B cell (primary cell): Measurements from ENCODE around the gene PHF20. TPM values are rescaled to one million over a fixed set of nuclear protein-coding genes. Genes with fewer than 3 reads are reported as not detected.

Experiments
- ATAC-seq: fragments of 200-7000 bp; cut with Tn5 transposase; one replicate; pipeline ENCODE4 v1.10.0; 2021; ENCODE audit warnings: low read depth, mild to moderate bottlenecking, moderate number of reproducible peaks, moderate library complexity
- CTCF ChIA-PET: fragments of 350-600 bp; sonication (Branson Sonifier 250); formaldehyde crosslinking; loops from one replicate; lab custom pipeline; 2021; ENCODE audit warnings: antibody characterized with exemption, inconsistent platforms; lab: Charles Lee
- POLR2A ChIA-PET: fragments of 350-600 bp; sonication (Branson Sonifier 250); formaldehyde crosslinking; loops from one replicate; lab custom pipeline; 2021; ENCODE audit warnings: antibody characterized with exemption; lab: Charles Lee
- DNase-seq: peaks from one replicate; pipeline ENCODE4 v3.0.0; 2013
- H2AFZ ChIP-seq: 2 replicates; pipeline ENCODE4 v1.6.1; 2012; ENCODE audit warnings: mild to moderate bottlenecking, low read depth, low read length; ENCODE audit not compliant: insufficient read depth, poor library complexity, severe bottlenecking
- H3K27ac ChIP-seq, 2 donors: 1 replicate in 1 of 2; 2 replicates in 1 of 2; pipeline ENCODE4 v1.5.1; 2012 to 2013; ENCODE audit warnings: low read length in 2 of 2, mild to moderate bottlenecking in 2 of 2, moderate library complexity in 1 of 2
- H3K27me3 ChIP-seq, 4 experiments: fragments of 200-600 bp in 1 of 4; sonication (generic) in 1 of 4; replicated peaks in 1 of 4; 1 replicate in 2 of 4; 2 replicates in 2 of 4; pipeline versions ENCODE4 v1.6.1 to v1.7.0; 2013 to 2016; ENCODE audit warnings: low read length in 3 of 4, mild to moderate bottlenecking in 2 of 4, mixed read lengths in 1 of 4, moderate library complexity in 1 of 4; ENCODE audit not compliant: insufficient read depth in 4 of 4, control insufficient read depth in 3 of 4; ENCODE audit errors: control extremely low read depth in 1 of 4
- H3K36me3 ChIP-seq, 2 experiments: replicated peaks in 1 of 2; 1 replicate in 1 of 2; 2 replicates in 1 of 2; pipeline versions ENCODE4 v1.6.1 to v1.7.1; 2013; ENCODE audit warnings: low read length in 1 of 2; ENCODE audit not compliant: insufficient read depth in 2 of 2, control insufficient read depth in 1 of 2; ENCODE audit errors: control extremely low read depth in 1 of 2, extremely low read depth in 1 of 2
- H3K4me1 ChIP-seq, 2 donors: fragments of 200-600 bp in 1 of 2; sonication (generic) in 1 of 2; 1 replicate in 1 of 2; 2 replicates in 1 of 2; pipeline versions ENCODE4 v1.5.1 to v1.6.1; 2013 to 2017; ENCODE audit warnings: low read length in 2 of 2; ENCODE audit not compliant: control insufficient read depth in 2 of 2, insufficient read depth in 2 of 2
- H3K4me2 ChIP-seq: replicated peaks from 2 replicates; pipeline ENCODE3; 2012; ENCODE audit warnings: mild to moderate bottlenecking, low read depth, low read length; ENCODE audit not compliant: poor library complexity, severe bottlenecking
- H3K4me3 ChIP-seq, 5 experiments: fragments of 200-600 bp in 1 of 5; sonication (generic) in 1 of 5; 1 replicate in 3 of 5; 2 replicates in 2 of 5; pipeline versions ENCODE4 v1.5.1 to v1.7.0; 2011 to 2016; ENCODE audit warnings: low read length in 4 of 5, mild to moderate bottlenecking in 4 of 5, low read depth in 2 of 5, control low read depth in 1 of 5, moderate library complexity in 1 of 5; ENCODE audit not compliant: insufficient read depth in 1 of 5; ENCODE audit errors: control extremely low read depth in 1 of 5, extremely low read depth in 1 of 5
- H3K79me2 ChIP-seq: fragments of 200-600 bp; sonication (generic); one replicate; pipeline ENCODE4 v1.6.0; 2016; ENCODE audit warnings: low read length; ENCODE audit not compliant: control insufficient read depth, insufficient read depth
- H3K9ac ChIP-seq: fragments of 200-600 bp; sonication (generic); 2 replicates; pipeline ENCODE4 v1.6.1; 2017; ENCODE audit warnings: mild to moderate bottlenecking, low read length, moderate library complexity
- H3K9me3 ChIP-seq, 3 donors: one replicate each; pipeline versions ENCODE4 v1.6.1 to v1.7.1; 2013; ENCODE audit warnings: low read length in 2 of 3; ENCODE audit not compliant: control insufficient read depth in 2 of 3, insufficient read depth in 1 of 3; ENCODE audit errors: control extremely low read depth in 1 of 3
- H4K20me1 ChIP-seq: 2 replicates; pipeline ENCODE4 v1.6.0; 2012; ENCODE audit warnings: mild to moderate bottlenecking, low read length; ENCODE audit not compliant: insufficient read depth, control insufficient read depth, poor library complexity, severe bottlenecking
- H3K27ac Mint-ChIP-seq: one replicate; pipeline ENCODE4 v1.8.0; 2021; ENCODE audit warnings: mixed read lengths
- H3K27me3 Mint-ChIP-seq: one replicate; pipeline ENCODE4 v1.8.0; 2021; ENCODE audit warnings: mixed read lengths
- H3K4me1 Mint-ChIP-seq: one replicate; pipeline ENCODE4 v1.8.0; 2021; ENCODE audit warnings: mixed read lengths
- H3K4me3 Mint-ChIP-seq: one replicate; pipeline ENCODE4 v1.8.0; 2021; ENCODE audit warnings: mixed read lengths
- H3K9me3 Mint-ChIP-seq: one replicate; pipeline ENCODE4 v1.8.0; 2022; ENCODE audit warnings: mixed read lengths; ENCODE audit not compliant: insufficient read depth
- EZH2 ChIP-seq: IDR thresholded peaks from 2 replicates; pipeline ENCODE4 v1.6.1; 2012; ENCODE audit warnings: borderline replicate concordance, low read depth, mild to moderate bottlenecking, moderate library complexity, low read length; ENCODE audit not compliant: insufficient read depth, poor library complexity, severe bottlenecking
- WGBS: methylation state at CpG from one replicate; pipeline ENCODE4 v1.1.5; 2013; ENCODE audit warnings: missing lambda C conversion rate; ENCODE audit not compliant: insufficient coverage; 5-methylcytosine and 5-hydroxymethylcytosine counted together
- intact Hi-C: fragments of 100-400 bp; cut with micrococcal nuclease; formaldehyde crosslinking; loops from one replicate; pipeline ENCODE4 v1.10.0; 2022
- polyA plus RNA-seq: library from polyadenylated mRNA; depleted of rRNA; stranded (reverse); fragments of >200 nt; gene quantifications from 2 replicates; pipeline ENCODE4 v1.2.3, GENCODE V29; 2012
- total RNA-seq, 2 donors: library from RNA; stranded (reverse); fragments of 120-200 nt in 1 of 2; gene quantifications; 1 replicate in 1 of 2; 2 replicates in 1 of 2; pipeline versions ENCODE4 v1.2.3 to v1.2.4, GENCODE V29; 2013 to 2022
- TF ChIP-seq, protein P1 (sequence below): fragments of 200-600 bp; IDR thresholded peaks from one replicate; pipeline ENCODE4 v1.8.0; 2022; ENCODE audit warnings: antibody characterized with exemption, mild to moderate bottlenecking

The PHF20 gene
- total and polyA plus RNA-seq, 2 donors (not counting 1 experiment from before 2014, with no cell fraction given): 53.6 to 92.3 TPM

DNA sequence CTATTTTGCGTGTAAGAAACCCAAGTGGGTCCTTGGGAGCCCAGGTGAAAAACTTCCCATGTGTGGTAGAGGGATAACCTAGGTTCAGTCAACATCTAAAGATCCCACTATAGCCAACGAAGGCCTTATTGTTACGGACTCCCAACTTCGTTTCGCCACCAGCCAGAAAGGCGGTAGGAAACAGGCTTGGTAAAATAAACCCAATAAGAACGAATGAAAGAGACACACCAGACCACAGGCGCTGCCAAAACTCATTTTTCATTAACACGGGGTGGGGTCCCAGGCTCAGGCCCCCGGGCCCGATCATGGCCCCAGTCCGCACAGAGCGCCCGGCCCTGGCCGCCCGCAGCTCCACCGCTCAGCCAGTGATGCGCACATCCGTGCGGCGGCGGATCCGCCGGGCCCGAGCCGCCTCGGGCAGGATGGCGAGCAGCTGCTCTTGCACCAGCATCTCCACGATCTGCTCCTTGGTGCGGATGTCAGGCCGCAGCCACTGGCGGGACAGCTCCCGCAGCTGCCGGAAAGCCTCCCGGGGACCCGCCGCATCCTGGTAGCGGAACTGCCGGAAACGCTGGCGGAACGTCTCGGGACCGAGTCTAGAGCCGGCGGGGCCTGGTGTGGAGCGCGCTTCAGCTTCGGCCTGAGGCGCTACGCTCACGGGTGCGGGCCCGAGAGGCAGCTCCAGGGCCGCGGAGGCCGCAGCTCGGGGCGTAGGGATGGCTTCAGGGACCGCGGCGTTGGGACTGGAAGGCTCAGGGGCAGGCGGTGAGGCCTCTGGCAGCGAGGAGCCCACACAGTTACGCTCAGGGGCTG is 181.8 kb downstream of the PHF20 start:
- peak overlapping the region; percentile 72 to 96 (median 88) for H3K4me3 ChIP-seq
- H3K36me3 ChIP-seq: peaks cover 0 to 9% of the 10 kb centered on the region in 2 experiments
- peaks cover 14% of the 10 kb centered on the region for H4K20me1 ChIP-seq
- H3K9me3 ChIP-seq: no peaks in the 10 kb centered on the region
- H2AFZ ChIP-seq: peak overlapping the region; percentile 84
- intact Hi-C loops: loop anchor here (1.0 to 10.0 kb wide), 13 partner anchors 98 to 1839 kb away; partner anchors contain the start of genes CPNE1, DSN1, EIF2S2 and EIF6
- TF ChIP-seq EZH2: no peak
- TF ChIP-seq, protein P1, sequence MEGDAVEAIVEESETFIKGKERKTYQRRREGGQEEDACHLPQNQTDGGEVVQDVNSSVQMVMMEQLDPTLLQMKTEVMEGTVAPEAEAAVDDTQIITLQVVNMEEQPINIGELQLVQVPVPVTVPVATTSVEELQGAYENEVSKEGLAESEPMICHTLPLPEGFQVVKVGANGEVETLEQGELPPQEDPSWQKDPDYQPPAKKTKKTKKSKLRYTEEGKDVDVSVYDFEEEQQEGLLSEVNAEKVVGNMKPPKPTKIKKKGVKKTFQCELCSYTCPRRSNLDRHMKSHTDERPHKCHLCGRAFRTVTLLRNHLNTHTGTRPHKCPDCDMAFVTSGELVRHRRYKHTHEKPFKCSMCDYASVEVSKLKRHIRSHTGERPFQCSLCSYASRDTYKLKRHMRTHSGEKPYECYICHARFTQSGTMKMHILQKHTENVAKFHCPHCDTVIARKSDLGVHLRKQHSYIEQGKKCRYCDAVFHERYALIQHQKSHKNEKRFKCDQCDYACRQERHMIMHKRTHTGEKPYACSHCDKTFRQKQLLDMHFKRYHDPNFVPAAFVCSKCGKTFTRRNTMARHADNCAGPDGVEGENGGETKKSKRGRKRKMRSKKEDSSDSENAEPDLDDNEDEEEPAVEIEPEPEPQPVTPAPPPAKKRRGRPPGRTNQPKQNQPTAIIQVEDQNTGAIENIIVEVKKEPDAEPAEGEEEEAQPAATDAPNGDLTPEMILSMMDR: no peak
- H3K9ac ChIP-seq: peak overlapping the region; percentile 95
- Mint-ChIP-seq H3K9me3 (no peaks in the 10 kb centered on the region), H3K27ac (peak overlapping the region; percentile 100), H3K4me1 (peaks cover 22% of the 10 kb centered on the region), H3K4me3 (peak overlapping the region; percentile 100), H3K27me3 (no peaks in the 10 kb centered on the region)
- POLR2A ChIA-PET: interaction anchor here (0.5 to 3.2 kb wide), 16 partner anchors 10 to 676 kb away, joined by 3 to 20 read pairs (median 4); partner anchors contain the start of genes AAR2, CEP250, CPNE1 and EIF6
- peaks cover 25% of the 10 kb centered on the region for H3K79me2 ChIP-seq
- peaks cover 17 to 24% of the 10 kb centered on the region in 2 donors for H3K4me1 ChIP-seq
- CTCF ChIA-PET: interaction anchor here (0.8 to 3.7 kb wide), 19 partner anchors 10 to 498 kb away, joined by 3 to 31 read pairs (median 4); partner anchors contain the start of genes CEP250, CNBD2, PHF20 and RBM39
- ATAC-seq: peak; percentile 18
- peak overlapping the region; percentile 98 to 99 for H3K27ac ChIP-seq
- no peaks in the 10 kb centered on the region for H3K27me3 ChIP-seq
- H3K4me2 ChIP-seq: peak overlapping the region; percentile 83
- DNase-seq: no peak
- 1% methylated on average over 64 of the region's 65 CpGs for WGBS
